Measurements from ENCODE around the gene HSPD1. TPM values are rescaled to one million over a fixed set of nuclear protein-coding genes. Genes with fewer than 3 reads are reported as not detected.

Gene HSPD1
- total and polyA plus RNA-seq, 9 of the 15 experiments (the other 6 are each of a cell fraction or from before 2014, with no cell fraction given): 398 to 1,014 (median 622) TPM

DNA sequence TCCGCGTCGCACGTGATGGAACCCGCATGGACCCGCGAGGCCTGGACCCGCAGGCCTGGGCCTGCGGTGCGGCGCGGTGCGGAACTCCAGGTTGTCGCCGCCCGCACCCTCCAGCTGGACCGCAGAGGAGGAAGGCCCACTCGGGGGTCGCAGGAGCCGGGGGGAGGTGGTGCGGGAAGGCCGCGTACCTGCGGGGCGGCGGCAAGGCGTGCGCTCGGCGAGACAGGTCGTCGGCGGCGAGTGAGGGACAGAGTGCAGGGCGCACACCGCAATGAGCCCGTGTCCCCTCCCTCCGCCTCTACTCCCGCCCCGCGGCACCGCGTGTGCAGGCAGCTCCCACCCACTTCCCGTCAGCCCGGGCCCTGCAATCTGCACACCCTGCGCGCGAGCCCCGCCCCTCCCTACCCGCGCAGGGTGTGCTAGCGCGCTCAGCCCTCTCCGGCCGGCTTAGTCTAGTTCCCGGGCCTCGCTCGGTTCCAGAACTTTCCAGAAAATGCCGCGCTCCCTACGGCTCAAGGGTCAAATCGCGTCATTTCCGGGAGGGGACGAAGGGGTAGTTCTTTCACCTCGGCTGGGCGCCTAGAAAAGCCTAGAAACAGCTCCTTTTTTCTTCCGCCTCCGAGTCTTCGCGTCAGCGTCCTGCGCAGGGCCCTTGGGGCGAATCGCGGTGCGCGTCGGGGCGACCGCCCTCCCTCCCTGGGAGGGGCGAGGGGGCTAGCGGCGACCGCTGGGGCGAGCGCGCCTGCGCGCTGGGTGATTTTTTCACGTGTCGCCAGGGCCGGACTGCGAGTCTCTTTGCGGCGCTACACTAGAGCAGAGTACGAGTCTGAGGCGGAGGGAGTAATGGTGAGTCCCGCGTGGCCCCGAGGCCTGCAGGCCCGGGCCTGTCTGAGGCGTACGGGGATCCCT is at the start of gene HSPD1, which contains the start of gene HSPE1 (continued):
- TF ChIP-seq, protein P1, sequence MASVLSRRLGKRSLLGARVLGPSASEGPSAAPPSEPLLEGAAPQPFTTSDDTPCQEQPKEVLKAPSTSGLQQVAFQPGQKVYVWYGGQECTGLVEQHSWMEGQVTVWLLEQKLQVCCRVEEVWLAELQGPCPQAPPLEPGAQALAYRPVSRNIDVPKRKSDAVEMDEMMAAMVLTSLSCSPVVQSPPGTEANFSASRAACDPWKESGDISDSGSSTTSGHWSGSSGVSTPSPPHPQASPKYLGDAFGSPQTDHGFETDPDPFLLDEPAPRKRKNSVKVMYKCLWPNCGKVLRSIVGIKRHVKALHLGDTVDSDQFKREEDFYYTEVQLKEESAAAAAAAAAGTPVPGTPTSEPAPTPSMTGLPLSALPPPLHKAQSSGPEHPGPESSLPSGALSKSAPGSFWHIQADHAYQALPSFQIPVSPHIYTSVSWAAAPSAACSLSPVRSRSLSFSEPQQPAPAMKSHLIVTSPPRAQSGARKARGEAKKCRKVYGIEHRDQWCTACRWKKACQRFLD (CRISPR knock-in tag; IDR thresholded peaks at IDR 0.05): no peak
- TF ChIP-seq ZNF696 (CRISPR knock-in tag; conservative IDR thresholded peaks at IDR 0.05): no peak
- TF ChIP-seq ZNF212 (CRISPR knock-in tag; IDR thresholded peaks at IDR 0.05): no peak
- no peak for TF ChIP-seq HMG20B (CRISPR knock-in tag; IDR thresholded peaks at IDR 0.05)
- TF ChIP-seq, protein P2, sequence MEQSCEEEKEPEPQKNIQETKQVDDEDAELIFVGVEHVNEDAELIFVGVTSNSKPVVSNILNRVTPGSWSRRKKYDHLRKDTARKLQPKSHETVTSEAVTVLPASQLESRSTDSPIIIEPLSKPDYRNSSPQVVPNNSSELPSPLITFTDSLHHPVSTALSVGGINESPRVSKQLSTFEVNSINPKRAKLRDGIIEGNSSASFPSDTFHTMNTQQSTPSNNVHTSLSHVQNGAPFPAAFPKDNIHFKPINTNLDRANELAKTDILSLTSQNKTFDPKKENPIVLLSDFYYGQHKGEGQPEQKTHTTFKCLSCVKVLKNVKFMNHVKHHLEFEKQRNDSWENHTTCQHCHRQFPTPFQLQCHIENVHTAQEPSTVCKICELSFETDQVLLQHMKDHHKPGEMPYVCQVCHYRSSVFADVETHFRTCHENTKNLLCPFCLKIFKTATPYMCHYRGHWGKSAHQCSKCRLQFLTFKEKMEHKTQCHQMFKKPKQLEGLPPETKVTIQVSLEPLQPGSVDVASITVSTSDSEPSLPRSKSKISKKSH (CRISPR knock-in tag; IDR thresholded peaks at IDR 0.05): no peak
- TF ChIP-seq SIN3B (IDR thresholded peaks at IDR 0.05; ENCODE audit: low read depth): peak; percentile 43; the same call in 1 of the 2 replicates
- no peak for TF ChIP-seq MEF2D (tag; conservative IDR thresholded peaks at IDR 0.05; ENCODE audit: low read depth)
- TF ChIP-seq, protein P3, sequence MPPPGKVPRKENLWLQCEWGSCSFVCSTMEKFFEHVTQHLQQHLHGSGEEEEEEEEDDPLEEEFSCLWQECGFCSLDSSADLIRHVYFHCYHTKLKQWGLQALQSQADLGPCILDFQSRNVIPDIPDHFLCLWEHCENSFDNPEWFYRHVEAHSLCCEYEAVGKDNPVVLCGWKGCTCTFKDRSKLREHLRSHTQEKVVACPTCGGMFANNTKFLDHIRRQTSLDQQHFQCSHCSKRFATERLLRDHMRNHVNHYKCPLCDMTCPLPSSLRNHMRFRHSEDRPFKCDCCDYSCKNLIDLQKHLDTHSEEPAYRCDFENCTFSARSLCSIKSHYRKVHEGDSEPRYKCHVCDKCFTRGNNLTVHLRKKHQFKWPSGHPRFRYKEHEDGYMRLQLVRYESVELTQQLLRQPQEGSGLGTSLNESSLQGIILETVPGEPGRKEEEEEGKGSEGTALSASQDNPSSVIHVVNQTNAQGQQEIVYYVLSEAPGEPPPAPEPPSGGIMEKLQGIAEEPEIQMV (tag; conservative IDR thresholded peaks at IDR 0.05; ENCODE audit: low read depth): no peak
- no peak for TF ChIP-seq XRCC4 (IDR thresholded peaks at IDR 0.05; ENCODE audit: extremely low read depth, insufficient read depth, insufficient read length)
- TF ChIP-seq RBM25 (IDR thresholded peaks at IDR 0.05; ENCODE audit: low read depth, low read length, severe bottlenecking): no peak
- peak; percentile 66; the same call in 1 of the 2 replicates for TF ChIP-seq RNF2 (IDR thresholded peaks at IDR 0.05)
- peak; percentile 76; the same call in 1 of the 2 replicates for TF ChIP-seq XRCC5 (IDR thresholded peaks at IDR 0.05; ENCODE audit: low read depth, low read length)
- no peak for TF ChIP-seq SRSF9 (IDR thresholded peaks at IDR 0.05; ENCODE audit: borderline replicate concordance, low read depth, low read length)
- TF ChIP-seq SRF (CRISPR knock-in tag; IDR thresholded peaks at IDR 0.05): no peak
- no peak for TF ChIP-seq CEBPG (CRISPR knock-in tag; IDR thresholded peaks at IDR 0.05)
- TF ChIP-seq CEBPG (tag; conservative IDR thresholded peaks at IDR 0.05 in 1 of 2, IDR thresholded peaks at IDR 0.05 in 1 of 2): no peak
- no peak for TF ChIP-seq NFRKB (IDR thresholded peaks at IDR 0.05; ENCODE audit: low read depth)
- peak; percentile 44; the same call in 1 of the 2 replicates for TF ChIP-seq ZKSCAN1 (IDR thresholded peaks at IDR 0.05; ENCODE audit: low read depth, low read length)
- TF ChIP-seq, protein P4, sequence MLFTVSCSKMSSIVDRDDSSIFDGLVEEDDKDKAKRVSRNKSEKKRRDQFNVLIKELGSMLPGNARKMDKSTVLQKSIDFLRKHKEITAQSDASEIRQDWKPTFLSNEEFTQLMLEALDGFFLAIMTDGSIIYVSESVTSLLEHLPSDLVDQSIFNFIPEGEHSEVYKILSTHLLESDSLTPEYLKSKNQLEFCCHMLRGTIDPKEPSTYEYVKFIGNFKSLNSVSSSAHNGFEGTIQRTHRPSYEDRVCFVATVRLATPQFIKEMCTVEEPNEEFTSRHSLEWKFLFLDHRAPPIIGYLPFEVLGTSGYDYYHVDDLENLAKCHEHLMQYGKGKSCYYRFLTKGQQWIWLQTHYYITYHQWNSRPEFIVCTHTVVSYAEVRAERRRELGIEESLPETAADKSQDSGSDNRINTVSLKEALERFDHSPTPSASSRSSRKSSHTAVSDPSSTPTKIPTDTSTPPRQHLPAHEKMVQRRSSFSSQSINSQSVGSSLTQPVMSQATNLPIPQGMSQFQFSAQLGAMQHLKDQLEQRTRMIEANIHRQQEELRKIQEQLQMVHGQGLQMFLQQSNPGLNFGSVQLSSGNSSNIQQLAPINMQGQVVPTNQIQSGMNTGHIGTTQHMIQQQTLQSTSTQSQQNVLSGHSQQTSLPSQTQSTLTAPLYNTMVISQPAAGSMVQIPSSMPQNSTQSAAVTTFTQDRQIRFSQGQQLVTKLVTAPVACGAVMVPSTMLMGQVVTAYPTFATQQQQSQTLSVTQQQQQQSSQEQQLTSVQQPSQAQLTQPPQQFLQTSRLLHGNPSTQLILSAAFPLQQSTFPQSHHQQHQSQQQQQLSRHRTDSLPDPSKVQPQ (CRISPR knock-in tag; IDR thresholded peaks at IDR 0.05; ENCODE audit: borderline replicate concordance): no peak
- TF ChIP-seq MCM2 (IDR thresholded peaks at IDR 0.05; ENCODE audit: low read depth): no peak
- no peak for TF ChIP-seq PHB (CRISPR knock-in tag; IDR thresholded peaks at IDR 0.05)

Data from K562 (cell line).